DOHH2 (cell line): ENCODE results near the gene LAMA3.

Experiments
- H3F3A ChIP-seq: fragments of 200-600 bp; sonication (generic), shearing (Covaris generic); 2 replicates; pipeline ENCODE4 v1.6.0; 2016; ENCODE audit warnings: antibody characterized with exemption, mild to moderate bottlenecking; ENCODE audit not compliant: control insufficient read depth, insufficient read depth
- H3K27ac ChIP-seq: fragments of 200-600 bp; sonication (generic); 2 replicates; pipeline ENCODE4 v1.5.1; 2014; ENCODE audit warnings: low read depth, mild to moderate bottlenecking, low read length, moderate library complexity
- H3K27me3 ChIP-seq: fragments of 200-600 bp; sonication (generic); 2 replicates; pipeline ENCODE4 v1.6.1; 2014; ENCODE audit warnings: mild to moderate bottlenecking, low read length, mixed read lengths; ENCODE audit not compliant: control insufficient read depth
- H3K36me3 ChIP-seq: fragments of 200-600 bp; sonication (generic); 2 replicates; pipeline ENCODE4 v1.6.1; 2014; ENCODE audit warnings: mild to moderate bottlenecking, low read length, moderate library complexity, mixed read lengths; ENCODE audit not compliant: control insufficient read depth
- H3K4me1 ChIP-seq: fragments of 200-600 bp; sonication (generic); 2 replicates; pipeline ENCODE4 v1.6.1; 2014; ENCODE audit warnings: mild to moderate bottlenecking, low read length, mixed read lengths; ENCODE audit not compliant: control insufficient read depth
- H3K4me2 ChIP-seq: fragments of 200-600 bp; sonication (generic); 2 replicates; pipeline ENCODE4 v1.6.0; 2014; ENCODE audit warnings: mild to moderate bottlenecking, low read length, moderate library complexity
- H3K4me3 ChIP-seq: fragments of 200-600 bp; sonication (generic); 2 replicates; pipeline ENCODE4 v1.5.1; 2014; ENCODE audit warnings: mild to moderate bottlenecking, low read length, mixed read lengths
- H3K79me2 ChIP-seq: fragments of 200-600 bp; sonication (generic); 2 replicates; pipeline ENCODE4 v1.6.1; 2014; ENCODE audit warnings: mild to moderate bottlenecking, low read length, mixed read lengths; ENCODE audit not compliant: control insufficient read depth
- H3K9me2 ChIP-seq: fragments of 200-600 bp; sonication (generic); replicated peaks from 2 replicates; pipeline ENCODE4 v1.6.1; 2014; ENCODE audit warnings: mild to moderate bottlenecking, low read length, mixed read lengths; ENCODE audit not compliant: control insufficient read depth
- H3K9me3 ChIP-seq: fragments of 200-600 bp; sonication (generic); 2 replicates; pipeline ENCODE4 v1.6.1; 2014; ENCODE audit warnings: antibody characterized with exemption, low read length, mixed read lengths; ENCODE audit not compliant: control insufficient read depth, insufficient read depth
- H4K20me1 ChIP-seq: fragments of 200-600 bp; sonication (generic); 2 replicates; pipeline ENCODE4 v1.6.0; 2014; ENCODE audit warnings: low read depth, mild to moderate bottlenecking, antibody characterized with exemption, low read length, moderate library complexity; ENCODE audit not compliant: control insufficient read depth, insufficient read depth
- EZH2phosphoT487 ChIP-seq: fragments of 200-600 bp; sonication (generic); IDR thresholded peaks from 2 replicates; pipeline ENCODE4 v1.6.1; 2017; ENCODE audit warnings: borderline replicate concordance, mild to moderate bottlenecking, antibody characterized with exemption, low read length, moderate library complexity, mixed read lengths
- TF ChIP-seq, protein P1 (sequence below): fragments of 200-600 bp; sonication (generic); IDR thresholded peaks from one replicate; pipeline ENCODE4 v1.5.1; 2014; ENCODE audit warnings: antibody characterized with exemption, mild to moderate bottlenecking, low read depth, low read length; ENCODE audit not compliant: poor library complexity, severe bottlenecking

Gene LAMA3

DNA sequence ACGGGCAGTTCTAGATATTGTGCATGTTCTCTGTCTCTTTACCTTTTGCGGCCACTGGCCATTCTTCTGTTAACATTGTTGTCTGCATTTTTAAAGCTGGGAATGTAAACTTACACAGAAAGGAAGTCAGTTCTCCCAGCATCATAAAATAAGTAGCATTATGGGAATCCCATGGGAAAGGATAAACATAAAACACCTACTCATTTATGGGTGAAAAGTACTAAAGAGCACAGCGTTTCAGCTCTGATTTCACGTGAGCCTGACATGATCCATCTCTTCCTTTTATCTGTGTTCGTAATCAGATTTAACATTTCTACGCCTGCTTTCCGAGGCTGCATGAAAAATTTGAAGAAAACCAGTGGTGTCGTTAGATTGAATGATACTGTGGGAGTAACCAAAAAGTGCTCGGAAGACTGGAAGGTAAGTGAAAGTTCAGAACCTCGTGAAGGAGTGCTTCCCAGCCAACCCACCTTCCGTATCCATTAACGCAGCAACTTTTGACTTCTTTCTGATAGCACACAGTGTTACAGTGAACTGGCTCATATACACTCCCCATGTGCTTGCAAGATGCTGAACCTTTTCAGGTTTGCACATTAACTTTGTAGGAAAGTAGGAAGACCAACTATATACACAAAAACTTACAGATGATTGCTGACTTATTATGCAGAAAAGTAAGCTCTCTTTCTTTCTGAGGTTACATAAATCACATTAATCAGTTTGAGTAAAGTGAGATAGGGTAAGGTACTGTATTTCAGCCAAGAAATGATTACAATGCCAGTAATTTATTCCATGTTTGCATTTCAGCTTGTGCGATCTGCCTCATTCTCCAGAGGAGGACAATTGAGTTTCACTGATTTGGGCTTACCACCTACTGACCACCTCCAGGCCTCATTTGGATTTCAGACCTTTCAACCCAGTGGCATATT, 238.8 kb downstream of the LAMA3 start:
- Histone ChIP-seq H3K9me2 (no peaks in the 10 kb centered on the region), H3K27ac (no peak overlapping the region), H3F3A (no peaks in the 10 kb centered on the region), H3K79me2 (no peaks in the 10 kb centered on the region), H3K4me2 (no peak overlapping the region), H3K36me3 (no peaks in the 10 kb centered on the region), H4K20me1 (no peaks in the 10 kb centered on the region), H3K9me3 (no peaks in the 10 kb centered on the region), H3K4me3 (no peak overlapping the region), H3K27me3 (no peaks in the 10 kb centered on the region), H3K4me1 (no peaks in the 10 kb centered on the region)
- TF ChIP-seq EZH2phosphoT487, result no peak

DNA sequence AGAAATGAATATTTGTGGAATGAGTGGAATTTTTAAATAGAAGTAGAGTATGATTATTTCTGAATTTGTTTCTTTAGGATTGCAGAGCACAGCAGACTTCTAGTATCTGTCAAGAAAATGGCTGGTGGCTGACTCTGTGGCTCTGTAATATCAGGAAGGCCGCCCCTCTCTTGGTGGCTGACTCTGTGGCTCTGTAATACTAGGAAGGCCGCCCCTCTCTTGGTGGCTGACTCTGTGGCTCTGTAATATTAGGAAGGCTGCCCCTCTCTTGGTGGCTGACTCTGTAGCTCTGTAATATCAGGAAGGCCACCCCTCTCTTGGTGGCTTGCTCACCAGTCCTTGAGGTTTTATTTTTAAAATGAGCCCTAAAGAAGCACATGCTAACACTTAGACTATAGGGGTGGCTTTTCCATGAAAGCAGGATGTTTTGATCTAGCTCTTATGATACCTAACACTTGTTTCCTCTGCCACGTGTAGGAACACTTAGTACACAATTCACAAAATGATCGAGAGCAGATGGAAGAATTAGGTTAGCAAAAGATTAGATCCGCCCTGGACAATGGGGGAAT, 240.2 kb downstream of the LAMA3 start:
- H4K20me1 ChIP-seq, result no peaks in the 10 kb centered on the region
- peaks cover 6% of the 10 kb centered on the region for H3K4me1 ChIP-seq
- H3K9me3 ChIP-seq, result no peaks in the 10 kb centered on the region
- H3K27me3 ChIP-seq, result no peaks in the 10 kb centered on the region
- no peak for TF ChIP-seq EZH2phosphoT487
- TF ChIP-seq, protein P1, sequence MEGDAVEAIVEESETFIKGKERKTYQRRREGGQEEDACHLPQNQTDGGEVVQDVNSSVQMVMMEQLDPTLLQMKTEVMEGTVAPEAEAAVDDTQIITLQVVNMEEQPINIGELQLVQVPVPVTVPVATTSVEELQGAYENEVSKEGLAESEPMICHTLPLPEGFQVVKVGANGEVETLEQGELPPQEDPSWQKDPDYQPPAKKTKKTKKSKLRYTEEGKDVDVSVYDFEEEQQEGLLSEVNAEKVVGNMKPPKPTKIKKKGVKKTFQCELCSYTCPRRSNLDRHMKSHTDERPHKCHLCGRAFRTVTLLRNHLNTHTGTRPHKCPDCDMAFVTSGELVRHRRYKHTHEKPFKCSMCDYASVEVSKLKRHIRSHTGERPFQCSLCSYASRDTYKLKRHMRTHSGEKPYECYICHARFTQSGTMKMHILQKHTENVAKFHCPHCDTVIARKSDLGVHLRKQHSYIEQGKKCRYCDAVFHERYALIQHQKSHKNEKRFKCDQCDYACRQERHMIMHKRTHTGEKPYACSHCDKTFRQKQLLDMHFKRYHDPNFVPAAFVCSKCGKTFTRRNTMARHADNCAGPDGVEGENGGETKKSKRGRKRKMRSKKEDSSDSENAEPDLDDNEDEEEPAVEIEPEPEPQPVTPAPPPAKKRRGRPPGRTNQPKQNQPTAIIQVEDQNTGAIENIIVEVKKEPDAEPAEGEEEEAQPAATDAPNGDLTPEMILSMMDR, result no peak
- H3K79me2 ChIP-seq, result no peaks in the 10 kb centered on the region
- H3K4me2 ChIP-seq, result no peak overlapping the region
- no peaks in the 10 kb centered on the region for H3F3A ChIP-seq
- no peak overlapping the region for H3K27ac ChIP-seq
- H3K9me2 ChIP-seq, result no peaks in the 10 kb centered on the region
- H3K36me3 ChIP-seq, result no peaks in the 10 kb centered on the region
- no peak overlapping the region for H3K4me3 ChIP-seq

DNA sequence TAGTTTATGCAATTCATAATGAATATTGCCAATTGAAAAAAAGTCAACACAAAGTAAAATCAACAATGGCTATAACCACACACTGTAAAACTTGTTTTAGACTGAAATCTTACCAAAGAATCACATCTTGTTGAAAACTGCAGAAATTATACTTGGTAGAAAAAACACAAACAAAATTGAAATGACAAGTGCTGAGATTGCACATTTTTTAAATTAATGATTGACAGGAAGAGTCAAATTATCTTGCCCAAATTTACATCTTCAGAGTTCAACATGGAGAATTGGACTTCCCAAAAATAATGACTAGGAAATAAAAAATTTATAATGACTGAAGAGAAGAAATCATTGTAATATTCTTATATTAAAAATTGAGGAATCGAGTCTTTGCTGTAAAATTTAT, 240.7 kb downstream of the LAMA3 start:
- Histone ChIP-seq H4K20me1 (no peaks in the 10 kb centered on the region), H3K4me1 (peaks cover 11% of the 10 kb centered on the region), H3K27me3 (no peaks in the 10 kb centered on the region), H3K4me2 (no peak overlapping the region), H3K36me3 (no peaks in the 10 kb centered on the region), H3K27ac (no peak overlapping the region), H3F3A (no peaks in the 10 kb centered on the region), H3K9me3 (no peaks in the 10 kb centered on the region), H3K4me3 (no peak overlapping the region), H3K9me2 (no peaks in the 10 kb centered on the region), H3K79me2 (no peaks in the 10 kb centered on the region)
- TF ChIP-seq EZH2phosphoT487, result no peak
- TF ChIP-seq, protein P1, result no peak
